Activated T-cell treated with anti-CD3 and anti-CD28 coated beads, Interleukin-2, amount 50 U/mL, for 24 hours (primary cell): Measurements from ENCODE around the gene SAP130.
"Not testable (repeated sequence)": the region's sequence is repeated elsewhere in the genome, so short reads cannot be mapped to it uniquely, and the experiment has no call there.

Experiments
- DNase-seq: peaks from one replicate; pipeline ENCODE4 v3.0.0-alpha.2; 2020
- H3K27ac Mint-ChIP-seq: 2 replicates; pipeline ENCODE4 v1.8.0; 2020; ENCODE audit warnings: mild to moderate bottlenecking, mixed read lengths
- H3K27me3 Mint-ChIP-seq: 2 replicates; pipeline ENCODE4 v1.8.0; 2020; ENCODE audit warnings: mixed read lengths
- H3K36me3 Mint-ChIP-seq: 2 replicates; pipeline ENCODE4 v1.8.0; 2020; ENCODE audit warnings: low read depth, mixed read lengths
- H3K4me1 Mint-ChIP-seq: 2 replicates; pipeline ENCODE4 v1.8.0; 2020; ENCODE audit warnings: low read depth, mixed read lengths
- H3K4me3 Mint-ChIP-seq: 2 replicates; pipeline ENCODE4 v1.8.0; 2020; ENCODE audit warnings: mild to moderate bottlenecking, moderate library complexity, mixed read lengths
- H3K9me3 Mint-ChIP-seq: 2 replicates; pipeline ENCODE4 v1.8.0; 2020; ENCODE audit warnings: mixed read lengths

SAP130 gene

DNA sequence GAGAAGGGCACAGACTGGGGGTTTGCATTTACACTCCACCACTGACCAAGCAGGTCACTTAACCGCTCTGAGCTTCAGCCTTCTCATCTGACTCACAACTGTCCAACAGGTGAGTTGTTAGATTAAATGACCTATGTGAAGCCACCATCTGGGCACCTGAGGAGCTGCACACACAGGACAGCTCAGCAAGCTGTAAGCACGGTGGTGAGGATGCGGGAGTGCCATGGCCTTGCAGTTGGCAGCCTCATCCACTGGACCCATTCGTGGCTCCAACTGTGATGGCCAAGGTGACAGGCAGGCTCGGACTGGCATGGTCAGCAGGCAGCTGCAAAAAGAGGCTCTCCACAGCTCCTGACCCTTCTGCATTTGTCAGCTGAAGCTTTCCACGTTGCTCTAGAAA lies 118.8 kb downstream of the SAP130 start:
- peaks cover 17% of the 10 kb centered on the region for H3K27me3 Mint-ChIP-seq
- no peak overlapping the region for H3K27ac Mint-ChIP-seq
- no peak overlapping the region for H3K4me3 Mint-ChIP-seq
- H3K4me1 Mint-ChIP-seq = no peaks in the 10 kb centered on the region
- H3K9me3 Mint-ChIP-seq = no peaks in the 10 kb centered on the region
- DNase-seq = no peak
- no peaks in the 10 kb centered on the region for H3K36me3 Mint-ChIP-seq

DNA sequence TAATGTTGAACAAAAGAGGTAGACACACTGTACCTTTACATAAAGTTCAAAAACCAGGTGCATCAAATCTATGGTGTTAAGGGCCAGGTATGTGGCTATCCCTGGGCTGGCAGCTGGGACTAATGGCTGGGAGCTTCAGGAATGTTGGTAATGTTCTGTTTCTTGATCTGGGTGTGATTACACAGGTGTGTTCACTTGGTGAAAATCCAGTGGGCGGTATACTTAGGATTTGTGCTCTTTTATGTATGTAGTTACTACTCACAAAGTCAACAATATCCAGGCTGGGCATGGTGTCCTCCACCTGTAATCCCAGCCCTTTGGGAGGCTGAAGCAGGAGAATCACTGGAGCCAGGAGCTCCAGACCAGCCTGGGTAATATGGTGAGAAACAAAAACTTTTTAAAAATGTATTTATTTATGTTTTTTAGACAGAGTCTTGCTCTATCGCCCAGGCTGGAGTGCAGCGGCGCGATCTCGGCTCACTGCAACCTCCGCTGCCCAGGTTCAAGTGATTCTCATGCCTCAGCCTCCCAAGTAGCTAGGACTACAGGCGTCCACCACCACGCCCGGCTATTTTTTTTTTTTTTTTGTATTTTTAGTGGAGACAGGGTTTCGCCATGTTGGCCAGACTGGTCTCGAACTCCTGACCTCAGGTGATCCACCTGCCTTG lies 120.0 kb downstream of the SAP130 start:
- not testable (repeated sequence) for H3K27ac Mint-ChIP-seq, H3K36me3 Mint-ChIP-seq, H3K4me3 Mint-ChIP-seq, DNase-seq, H3K9me3 Mint-ChIP-seq, H3K4me1 Mint-ChIP-seq
- H3K27me3 Mint-ChIP-seq = peaks cover 17% of the 10 kb centered on the region

DNA sequence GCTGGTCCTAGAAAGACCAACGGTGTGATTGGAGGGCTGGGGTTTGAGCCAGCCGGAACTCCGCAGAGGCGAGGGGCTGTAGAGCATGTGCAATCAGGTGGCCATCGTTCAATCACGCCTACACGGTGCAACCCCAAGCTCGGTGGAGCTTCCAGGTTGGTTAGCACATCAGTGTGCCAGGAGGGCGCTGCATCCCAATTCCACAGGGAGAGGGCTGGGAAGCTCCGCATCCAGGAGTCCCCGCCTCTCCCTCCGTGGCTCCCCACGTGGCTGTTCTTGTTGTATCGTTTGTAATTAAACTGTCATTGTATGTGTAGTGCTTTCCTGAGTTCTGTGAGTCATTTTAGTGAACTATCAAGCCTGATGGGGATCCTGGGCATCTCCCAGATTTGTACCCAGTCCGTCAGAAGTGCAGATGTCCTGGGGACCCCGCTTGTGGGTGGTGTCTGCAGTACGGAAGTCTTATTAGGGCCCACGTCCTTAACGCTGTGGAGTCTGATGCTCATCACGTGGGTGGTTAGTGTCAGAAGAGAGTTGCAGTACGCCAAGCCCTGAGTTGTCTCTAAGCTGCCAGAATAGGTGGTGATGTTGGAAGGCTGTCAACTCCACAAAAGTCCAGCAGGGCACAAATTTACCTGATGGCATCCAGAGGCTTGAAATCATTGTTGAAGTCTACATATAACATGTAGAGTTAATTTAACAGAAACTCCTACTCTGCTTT lies 121.5 kb downstream of the SAP130 start:
- H3K36me3 Mint-ChIP-seq = no peaks in the 10 kb centered on the region
- no peak overlapping the region for H3K4me3 Mint-ChIP-seq
- no peaks in the 10 kb centered on the region for H3K4me1 Mint-ChIP-seq
- H3K27me3 Mint-ChIP-seq = peaks cover 17% of the 10 kb centered on the region
- H3K27ac Mint-ChIP-seq = no peak overlapping the region
- no peaks in the 10 kb centered on the region for H3K9me3 Mint-ChIP-seq
- no peak for DNase-seq

DNA sequence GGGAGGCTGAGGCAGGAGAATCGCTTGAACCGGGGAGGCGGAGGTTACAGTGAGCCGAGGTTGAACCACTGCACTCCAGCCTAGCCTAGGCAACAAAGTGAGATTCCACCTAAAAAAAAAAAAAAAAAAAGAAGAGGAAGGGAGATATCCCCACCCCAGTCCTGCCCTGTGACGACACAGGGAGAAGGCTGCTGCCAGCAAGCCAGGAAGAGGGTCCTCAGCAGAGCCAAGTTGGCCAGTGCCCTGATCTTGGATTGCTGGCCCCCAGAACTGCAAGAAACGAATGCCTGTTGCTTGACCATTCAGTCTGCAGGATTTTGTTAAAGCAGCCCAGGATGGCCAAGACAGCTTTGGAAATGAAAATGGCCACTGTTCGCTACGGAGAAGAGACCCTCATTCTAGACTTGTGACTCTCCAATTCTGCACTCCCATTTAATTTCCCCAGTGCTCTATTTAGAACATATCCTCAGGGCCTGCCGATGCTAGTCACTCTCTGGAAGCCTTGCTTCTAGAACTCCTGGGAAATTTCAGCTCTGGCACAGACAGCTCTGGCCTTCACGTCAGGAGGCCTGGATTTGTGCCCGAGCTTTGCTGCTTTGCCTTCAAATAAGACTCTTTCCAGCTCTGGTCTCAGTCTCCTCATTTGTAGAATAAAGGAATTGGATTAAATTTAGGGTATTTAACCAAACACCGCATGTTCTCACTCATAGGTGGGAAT lies 126.4 kb downstream of the SAP130 start:
- H3K9me3 Mint-ChIP-seq = no peaks in the 10 kb centered on the region
- no peak for DNase-seq

DNA sequence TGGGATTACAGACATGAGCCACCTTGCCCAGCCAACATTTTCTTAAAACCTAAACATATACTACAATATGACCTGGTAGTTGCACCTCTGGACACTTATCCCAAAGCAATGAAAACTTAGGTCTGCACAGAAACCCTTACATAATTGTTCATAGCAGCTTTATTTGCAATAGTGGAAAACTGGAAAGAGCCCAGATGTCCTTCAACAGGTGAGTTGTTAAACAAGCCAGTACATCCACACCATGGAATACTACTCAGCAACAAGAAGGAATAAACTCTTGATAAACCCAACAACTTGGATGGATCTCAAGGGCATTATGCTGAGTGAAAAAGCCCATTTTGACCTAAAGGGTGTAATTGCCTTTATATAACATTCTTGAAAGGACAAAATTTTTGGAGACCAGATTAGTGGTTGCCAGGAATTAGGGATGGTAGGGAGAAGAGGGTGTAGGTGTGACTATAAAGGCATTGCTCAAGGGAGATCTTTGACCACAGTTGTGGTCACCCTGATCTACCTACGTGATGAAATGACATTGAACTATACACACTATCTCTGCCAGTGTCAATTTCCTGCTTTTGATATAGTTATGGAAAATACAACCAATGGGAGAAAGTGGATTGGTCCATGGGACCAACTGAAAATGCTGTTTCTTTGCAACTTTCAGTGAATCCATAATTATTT lies 130.2 kb downstream of the SAP130 start:
- Mint-ChIP-seq H3K27me3 (no peaks in the 10 kb centered on the region), H3K4me1 (no peaks in the 10 kb centered on the region), H3K27ac (no peak overlapping the region), H3K36me3 (no peaks in the 10 kb centered on the region), H3K9me3 (no peaks in the 10 kb centered on the region), H3K4me3 (no peak overlapping the region)
- no peak for DNase-seq

More for the DNA sequence above, 126.4 kb downstream of the SAP130 start:
- Mint-ChIP-seq H3K27ac (no peak overlapping the region), H3K4me1 (no peaks in the 10 kb centered on the region), H3K36me3 (no peaks in the 10 kb centered on the region), H3K4me3 (no peak overlapping the region), H3K27me3 (peaks cover 12% of the 10 kb centered on the region)

DNA sequence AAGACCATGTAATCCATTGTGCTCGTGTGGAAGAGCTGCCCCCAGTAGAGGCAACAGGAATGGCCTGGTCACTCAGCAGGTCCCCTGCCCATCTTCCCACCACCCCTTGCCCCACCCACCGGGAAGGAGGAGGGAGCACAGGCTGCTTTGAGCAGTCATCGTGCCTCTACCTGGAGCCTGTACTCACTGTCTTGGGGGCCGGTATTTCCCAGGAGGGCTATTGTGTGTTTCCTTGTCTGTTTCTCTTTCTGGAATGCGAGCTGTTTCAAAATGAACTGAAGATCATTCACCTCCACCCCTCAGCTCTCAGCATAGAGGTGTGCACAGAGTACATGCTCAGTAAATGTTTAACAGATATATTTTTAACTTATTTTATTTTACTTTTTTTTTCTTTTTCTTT lies 134.4 kb downstream of the SAP130 start:
- Mint-ChIP-seq H3K27me3 (no peaks in the 10 kb centered on the region), H3K4me3 (no peak overlapping the region), H3K4me1 (peaks cover 5% of the 10 kb centered on the region), H3K9me3 (no peaks in the 10 kb centered on the region), H3K36me3 (no peaks in the 10 kb centered on the region), H3K27ac (no peak overlapping the region)
- DNase-seq = no peak

DNA sequence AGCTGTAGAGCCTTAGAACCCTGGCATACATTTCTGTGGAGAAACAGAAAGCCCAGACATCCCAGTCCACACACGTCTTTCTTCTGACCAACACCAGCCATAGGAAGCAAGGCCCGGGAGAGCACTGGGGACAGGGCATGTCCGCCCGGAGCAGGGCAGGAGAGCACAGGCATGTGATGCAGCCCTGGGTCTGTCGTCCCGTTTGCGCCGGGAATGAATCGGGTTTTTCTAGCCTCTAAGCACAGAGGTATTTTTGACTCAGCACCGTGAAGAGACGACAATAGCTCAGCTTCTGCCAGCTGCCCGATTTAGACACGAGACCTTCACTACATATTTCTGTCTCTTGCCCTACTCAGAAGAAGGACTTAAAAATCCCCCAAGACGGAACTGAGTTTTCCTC lies 134.8 kb downstream of the SAP130 start:
- H3K4me3 Mint-ChIP-seq = no peak overlapping the region
- H3K27me3 Mint-ChIP-seq = no peaks in the 10 kb centered on the region
- H3K27ac Mint-ChIP-seq = no peak overlapping the region

DNA sequence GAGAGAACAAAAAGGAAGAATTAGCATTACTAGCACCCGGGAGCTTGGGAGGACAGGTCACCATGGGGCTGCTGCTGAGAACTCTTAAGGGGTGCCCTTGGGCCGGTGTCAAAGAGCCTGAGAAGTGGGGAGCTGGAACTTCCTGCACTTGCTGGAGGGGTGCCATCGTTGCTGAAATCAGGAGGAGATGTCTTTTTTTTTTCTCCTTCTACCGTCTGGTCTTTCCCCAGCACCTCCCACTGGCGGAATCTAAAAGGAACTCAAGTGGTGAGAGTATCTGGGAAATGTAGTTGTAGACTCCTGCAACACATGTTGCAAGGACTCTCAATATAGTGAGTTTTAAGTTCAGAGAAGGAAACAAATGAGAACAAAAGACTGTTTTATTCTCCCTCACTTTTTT lies 136.0 kb downstream of the SAP130 start:
- Mint-ChIP-seq H3K36me3 (no peaks in the 10 kb centered on the region), H3K4me3 (no peak overlapping the region), H3K9me3 (no peaks in the 10 kb centered on the region), H3K27ac (no peak overlapping the region), H3K27me3 (no peaks in the 10 kb centered on the region), H3K4me1 (peaks cover 16% of the 10 kb centered on the region)
- DNase-seq = no peak

More for the DNA sequence above, 134.8 kb downstream of the SAP130 start:
- Mint-ChIP-seq H3K9me3 (no peaks in the 10 kb centered on the region), H3K4me1 (peaks cover 6% of the 10 kb centered on the region), H3K36me3 (no peaks in the 10 kb centered on the region)
- DNase-seq = no peak
